ACHN (cell line): ENCODE data around the gene ATP8A2.
"Not testable (repeated sequence)": the region's sequence is repeated elsewhere in the genome, so short reads cannot be mapped to it uniquely, and the experiment has no call there.

ENCODE experiments used
- DNase-seq: peaks from one replicate; pipeline ENCODE4 v3.0.0-alpha.2; 2015
- in situ Hi-C: cut with HindIII; loops from 2 replicates; pipeline ENCODE4 v1.10.0; 2017; ENCODE audit warnings: low sequenced_read_pairs, low pct_ligation_motif_present, low pct_unique_long_range_greater_than_20kb

ATP8A2 gene

GRCh38 chr13:25796474-25796873 is 424.7 kb downstream of the ATP8A2 start:
- DNase-seq, result no peak
- in situ Hi-C loops, result no loop called here

- in situ Hi-C loops, result no loop called here
Observed at GRCh38 chr13:25798998-25799397, 427.2 kb downstream of the ATP8A2 start.

GRCh38 chr13:25800523-25800922 is 428.7 kb downstream of the ATP8A2 start:
- in situ Hi-C loops, result no loop called here
- no peak for DNase-seq

More at GRCh38 chr13:25798998-25799397, 427.2 kb downstream of the ATP8A2 start:
- no peak for DNase-seq

GRCh38 chr13:25802579-25802978 is 430.8 kb downstream of the ATP8A2 start:
- in situ Hi-C loops, result no loop called here
- DNase-seq, result no peak

GRCh38 chr13:25803641-25804040 is 431.9 kb downstream of the ATP8A2 start:
- no peak for DNase-seq
- in situ Hi-C loops, result no loop called here

- no peak for DNase-seq
- in situ Hi-C loops, result no loop called here
Observed at GRCh38 chr13:25806264-25806974, 434.6 kb downstream of the ATP8A2 start.

GRCh38 chr13:25807562-25807961 is 435.8 kb downstream of the ATP8A2 start:
- no peak for DNase-seq
- in situ Hi-C loops, result no loop called here

- DNase-seq, result no peak
- in situ Hi-C loops, result no loop called here
Observed at GRCh38 chr13:25811506-25811905, 439.7 kb downstream of the ATP8A2 start.

GRCh38 chr13:25816239-25816638 is 444.5 kb downstream of the ATP8A2 start:
- in situ Hi-C loops, result no loop called here
- DNase-seq, result no peak

- in situ Hi-C loops, result no loop called here
- no peak for DNase-seq
Observed at GRCh38 chr13:25819856-25820530, 448.2 kb downstream of the ATP8A2 start.

- in situ Hi-C loops, result no loop called here
- no peak for DNase-seq
Observed at GRCh38 chr13:25821776-25822175, 450.0 kb downstream of the ATP8A2 start.

- DNase-seq, in situ Hi-C loops: not testable (repeated sequence)
Observed at GRCh38 chr13:25827221-25827620, 455.4 kb downstream of the ATP8A2 start.

- no peak for DNase-seq
- in situ Hi-C loops, result no loop called here
Observed at GRCh38 chr13:25827831-25828465, 456.2 kb downstream of the ATP8A2 start.

GRCh38 chr13:25833761-25834160 is 462.0 kb downstream of the ATP8A2 start:
- DNase-seq, result no peak
- in situ Hi-C loops, result no loop called here

GRCh38 chr13:25836574-25837336 is 465.0 kb downstream of the ATP8A2 start:
- in situ Hi-C loops, result no loop called here
- DNase-seq, result no peak

- DNase-seq, result no peak
- in situ Hi-C loops, result no loop called here
Observed at GRCh38 chr13:25839371-25839770, 467.6 kb downstream of the ATP8A2 start.

GRCh38 chr13:25840261-25840660 is 468.5 kb downstream of the ATP8A2 start:
- DNase-seq, result no peak
- in situ Hi-C loops, result no loop called here

GRCh38 chr13:25840931-25841330 is 469.2 kb downstream of the ATP8A2 start:
- in situ Hi-C loops, result no loop called here

GRCh38 chr13:25843692-25844091 is 471.9 kb downstream of the ATP8A2 start:
- DNase-seq, result no peak
- in situ Hi-C loops, result no loop called here

More at GRCh38 chr13:25840931-25841330, 469.2 kb downstream of the ATP8A2 start:
- no peak for DNase-seq
